ENCODE data around the gene RANGAP1.

DNA sequence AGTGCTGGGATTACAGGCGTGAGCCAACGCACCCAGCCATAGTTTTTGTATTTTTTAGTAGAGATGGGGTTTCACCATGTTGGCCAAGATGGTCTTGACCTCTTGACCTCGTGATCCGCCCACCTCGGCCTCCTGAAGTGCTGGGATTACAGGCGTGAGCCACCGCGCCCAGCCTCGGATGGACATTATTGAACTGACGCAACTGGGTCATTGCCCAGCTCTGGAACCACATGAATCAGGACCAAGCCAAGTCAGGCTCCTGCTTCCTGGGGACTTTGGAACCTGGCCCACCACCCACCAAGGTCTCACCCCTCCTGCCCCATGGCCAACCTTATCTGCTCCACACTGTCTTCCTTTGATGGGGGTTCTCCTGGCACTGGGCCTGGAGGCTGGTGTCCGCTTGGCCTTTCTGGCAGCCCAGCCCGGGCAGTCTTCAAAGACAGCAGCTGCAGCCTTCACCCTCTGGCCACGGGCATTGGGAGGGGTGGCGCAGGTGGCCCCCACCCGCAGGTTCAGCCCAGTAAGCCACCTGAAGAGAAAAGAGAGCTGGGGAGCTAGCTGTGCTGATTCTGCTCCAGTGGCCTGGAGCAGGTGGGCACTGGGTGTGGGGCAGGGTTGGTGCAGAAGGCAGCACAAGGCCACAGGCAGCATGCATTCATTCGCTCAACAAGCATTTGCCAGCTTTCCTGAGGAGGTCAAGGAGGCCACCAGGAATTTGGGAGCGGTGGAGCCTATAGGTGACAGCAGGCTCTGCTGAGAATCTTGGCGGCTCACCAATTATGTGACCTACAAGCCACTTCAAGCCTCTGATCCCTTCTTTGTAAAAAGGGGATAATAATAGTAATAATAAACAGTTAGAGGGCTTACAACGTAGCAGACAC is 50.9 kb downstream of the RANGAP1 start:
- TF ChIP-seq, protein P1, sequence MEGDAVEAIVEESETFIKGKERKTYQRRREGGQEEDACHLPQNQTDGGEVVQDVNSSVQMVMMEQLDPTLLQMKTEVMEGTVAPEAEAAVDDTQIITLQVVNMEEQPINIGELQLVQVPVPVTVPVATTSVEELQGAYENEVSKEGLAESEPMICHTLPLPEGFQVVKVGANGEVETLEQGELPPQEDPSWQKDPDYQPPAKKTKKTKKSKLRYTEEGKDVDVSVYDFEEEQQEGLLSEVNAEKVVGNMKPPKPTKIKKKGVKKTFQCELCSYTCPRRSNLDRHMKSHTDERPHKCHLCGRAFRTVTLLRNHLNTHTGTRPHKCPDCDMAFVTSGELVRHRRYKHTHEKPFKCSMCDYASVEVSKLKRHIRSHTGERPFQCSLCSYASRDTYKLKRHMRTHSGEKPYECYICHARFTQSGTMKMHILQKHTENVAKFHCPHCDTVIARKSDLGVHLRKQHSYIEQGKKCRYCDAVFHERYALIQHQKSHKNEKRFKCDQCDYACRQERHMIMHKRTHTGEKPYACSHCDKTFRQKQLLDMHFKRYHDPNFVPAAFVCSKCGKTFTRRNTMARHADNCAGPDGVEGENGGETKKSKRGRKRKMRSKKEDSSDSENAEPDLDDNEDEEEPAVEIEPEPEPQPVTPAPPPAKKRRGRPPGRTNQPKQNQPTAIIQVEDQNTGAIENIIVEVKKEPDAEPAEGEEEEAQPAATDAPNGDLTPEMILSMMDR (IDR thresholded peaks at IDR 0.05; ENCODE audit: low read depth, low read length): no peak
- TF ChIP-seq EZH2phosphoT487 (IDR thresholded peaks at IDR 0.05; ENCODE audit: low read depth): no peak

Data from OCI-LY3 (cell line).